ENCODE results near the gene SIM2.
A peak's percentile ranks its signal among the peaks of the same experiment; 100 is the strongest.

The SIM2 gene

GRCh38 chr21:36769051-36769839 is 70.3 kb downstream of the SIM2 start:
- DNase-seq: no peak

- no peak for DNase-seq
These were observed 74.2 kb downstream of the SIM2 start for GRCh38 chr21:36773117-36773516.

GRCh38 chr21:36773995-36774394 is 75.1 kb downstream of the SIM2 start:
- no peak for DNase-seq

- no peak for DNase-seq
These were observed 78.2 kb downstream of the SIM2 start for GRCh38 chr21:36776981-36777617.

- no peak for DNase-seq
These were observed 81.9 kb downstream of the SIM2 start for GRCh38 chr21:36780861-36781260.

GRCh38 chr21:36783612-36784374 is 84.9 kb downstream of the SIM2 start:
- DNase-seq: peak; percentile 7

GRCh38 chr21:36784947-36785346 is 86.0 kb downstream of the SIM2 start:
- DNase-seq: no peak

- no peak for DNase-seq
These were observed 86.7 kb downstream of the SIM2 start for GRCh38 chr21:36785615-36786014.

GRCh38 chr21:36786186-36786585 is 87.3 kb downstream of the SIM2 start:
- DNase-seq: no peak

GRCh38 chr21:36788120-36788638 is 89.3 kb downstream of the SIM2 start:
- DNase-seq: no peak

GRCh38 chr21:36790616-36791015 is 91.7 kb downstream of the SIM2 start:
- no peak for DNase-seq

- DNase-seq: no peak
These were observed 92.3 kb downstream of the SIM2 start for GRCh38 chr21:36791180-36791579.

- no peak for DNase-seq
These were observed 93.0 kb downstream of the SIM2 start for GRCh38 chr21:36791695-36792470.

- DNase-seq: peak; percentile 21
These were observed 93.6 kb downstream of the SIM2 start for GRCh38 chr21:36792505-36792967.

GRCh38 chr21:36796070-36796469 is 97.2 kb downstream of the SIM2 start:
- no peak for DNase-seq

GRCh38 chr21:36798491-36798890 is 99.6 kb downstream of the SIM2 start:
- DNase-seq: no peak

All from activated CD4-positive, alpha-beta T cell treated with anti-CD3 and anti-CD28 coated beads for 48 hours (primary cell).